Stimulated activated CD4-positive, alpha-beta T cell treated with anti-CD3 and anti-CD28 coated beads, TNF-alpha, amount 100 ng/mL, for 1 hour (primary cell): ENCODE measurements around the gene HERPUD2.
"Not testable (repeated sequence)": the region's sequence is repeated elsewhere in the genome, so short reads cannot be mapped to it uniquely, and the experiment has no call there.

ENCODE experiments used
- DNase-seq, 3 donors: peaks; one replicate each; pipeline ENCODE4 v3.0.0-alpha.2; 2020; ENCODE audit warnings: low read depth in 3 of 3, low spot score in 1 of 3

HERPUD2 gene

GRCh38 chr7:35681231-35682029, 13.5 kb downstream of the HERPUD2 start:
- DNase-seq: no peak

- no peak for DNase-seq
These were observed 14.4 kb downstream of the HERPUD2 start for GRCh38 chr7:35680403-35681013.

- no peak for DNase-seq
These were observed 17.2 kb downstream of the HERPUD2 start for GRCh38 chr7:35677582-35678356.

- no peak for DNase-seq
These were observed 18.7 kb downstream of the HERPUD2 start for GRCh38 chr7:35676211-35676610.

- no peak for DNase-seq
These were observed 23.9 kb downstream of the HERPUD2 start for GRCh38 chr7:35670856-35671569.

- DNase-seq: not testable (repeated sequence)
These were observed 34.5 kb downstream of the HERPUD2 start for GRCh38 chr7:35660411-35660810.

- DNase-seq: no peak
These were observed 36.2 kb downstream of the HERPUD2 start for GRCh38 chr7:35658606-35659201.

GRCh38 chr7:35657125-35657524, 37.8 kb downstream of the HERPUD2 start:
- no peak for DNase-seq

GRCh38 chr7:35654558-35654957, 40.4 kb downstream of the HERPUD2 start:
- not testable (repeated sequence) for DNase-seq

GRCh38 chr7:35652124-35652523, 42.8 kb downstream of the HERPUD2 start:
- DNase-seq: no peak

GRCh38 chr7:35650751-35651150, 44.2 kb downstream of the HERPUD2 start:
- no peak for DNase-seq

- no peak for DNase-seq
These were observed 45.2 kb downstream of the HERPUD2 start for GRCh38 chr7:35649711-35650110.

GRCh38 chr7:35648367-35648766, 46.6 kb downstream of the HERPUD2 start:
- DNase-seq: no peak

- no peak for DNase-seq
These were observed 47.8 kb downstream of the HERPUD2 start for GRCh38 chr7:35647171-35647574.

- DNase-seq: no peak
These were observed 48.5 kb downstream of the HERPUD2 start for GRCh38 chr7:35646289-35647023.

GRCh38 chr7:35645691-35646090, 49.2 kb downstream of the HERPUD2 start:
- DNase-seq: no peak

- DNase-seq: no peak
These were observed 64.6 kb downstream of the HERPUD2 start for GRCh38 chr7:35630024-35630972.

GRCh38 chr7:35624299-35625186, 70.4 kb downstream of the HERPUD2 start:
- peak in 1 of 3 donors; percentile 6 for DNase-seq
